Cardiac muscle cell (in vitro differentiated cells and primary cell): ENCODE data around the gene TAOK3. TPM values are rescaled to one million over a fixed set of nuclear protein-coding genes. Genes with fewer than 3 reads are reported as not detected.
A peak's percentile ranks its signal among the peaks of the same experiment; 100 is the strongest.

ENCODE experiments used
- DNase-seq, 2 donors: peaks; one replicate each; pipeline versions ENCODE4 v3.0.0 to v3.0.0-alpha.2; 2010 to 2017; ENCODE audit warnings: low read depth in 1 of 2, low spot score in 1 of 2
- H3K27ac ChIP-seq: fragments of 200-600 bp; sonication (generic); 2 replicates; pipeline ENCODE4 v1.5.1; 2016
- H3K27me3 ChIP-seq: fragments of 200-600 bp; sonication (generic); 2 replicates; pipeline ENCODE4 v1.6.0; 2016; ENCODE audit warnings: control low read depth
- H3K36me3 ChIP-seq: fragments of 200-600 bp; sonication (generic); 2 replicates; pipeline ENCODE4 v1.5.1; 2016; ENCODE audit warnings: control low read depth
- H3K4me1 ChIP-seq: fragments of 200-600 bp; sonication (generic); 2 replicates; pipeline ENCODE4 v1.8.1; 2017; ENCODE audit warnings: low read depth, mild to moderate bottlenecking, mixed run types
- H3K4me3 ChIP-seq: fragments of 200-600 bp; sonication (generic); 2 replicates; pipeline ENCODE4 v1.5.1; 2016; ENCODE audit warnings: mild to moderate bottlenecking
- H3K9me3 ChIP-seq: fragments of 200-600 bp; sonication (generic); 2 replicates; pipeline ENCODE4 v1.5.1; 2017; ENCODE audit warnings: low read depth, mild to moderate bottlenecking, control low read depth
- CTCF ChIP-seq: IDR thresholded peaks from 2 replicates; pipeline ENCODE4 v1.5.1; 2012; ENCODE audit warnings: low read depth, mild to moderate bottlenecking, low read length
- polyA plus RNA-seq: library from polyadenylated mRNA; unstranded; fragments of >200 nt; fragmentation: Nextera tagmentation; extraction: Ambion mirVana; gene quantifications from 2 replicates; pipeline ENCODE4 v1.2.1, GENCODE V29; 2016
- total RNA-seq: library from RNA; depleted of rRNA; stranded (reverse); fragments of >200 nt; gene quantifications from 2 replicates; pipeline ENCODE4 v1.2.3, GENCODE V29; 2016

The TAOK3 gene
- total and polyA plus RNA-seq, 2 experiments from 2014 or later = 10.5 to 13.9 TPM

GRCh38 chr12:118164798-118165486 lies 207.8 kb downstream of the TAOK3 start:
- DNase-seq = peak; percentile 32 to 53
- H3K4me3 ChIP-seq = no peak overlapping the region
- TF ChIP-seq CTCF = peak; percentile 67
- no peaks in the 10 kb centered on the region for H3K27me3 ChIP-seq
- no peak overlapping the region for H3K27ac ChIP-seq
- no peaks in the 10 kb centered on the region for H3K9me3 ChIP-seq
- peaks cover 11% of the 10 kb centered on the region for H3K36me3 ChIP-seq
- H3K4me1 ChIP-seq = no peaks in the 10 kb centered on the region

GRCh38 chr12:118160536-118160935 lies 212.2 kb downstream of the TAOK3 start:
- Histone ChIP-seq H3K27me3 (no peaks in the 10 kb centered on the region), H3K36me3 (peaks cover 13% of the 10 kb centered on the region), H3K27ac (no peak overlapping the region), H3K9me3 (no peaks in the 10 kb centered on the region), H3K4me3 (no peak overlapping the region), H3K4me1 (no peaks in the 10 kb centered on the region)
- DNase-seq = no peak
- no peak for TF ChIP-seq CTCF

- no peaks in the 10 kb centered on the region for H3K9me3 ChIP-seq
- H3K27ac ChIP-seq = no peak overlapping the region
- H3K4me3 ChIP-seq = no peak overlapping the region
- no peak for TF ChIP-seq CTCF
- no peaks in the 10 kb centered on the region for H3K36me3 ChIP-seq
- DNase-seq = no peak
- H3K27me3 ChIP-seq = no peaks in the 10 kb centered on the region
- H3K4me1 ChIP-seq = peaks cover 13% of the 10 kb centered on the region
These were observed 221.0 kb downstream of the TAOK3 start for GRCh38 chr12:118151755-118152154.

- DNase-seq = no peak
- H3K36me3 ChIP-seq = no peaks in the 10 kb centered on the region
- no peak overlapping the region for H3K4me3 ChIP-seq
- no peaks in the 10 kb centered on the region for H3K27me3 ChIP-seq
- no peaks in the 10 kb centered on the region for H3K9me3 ChIP-seq
- H3K27ac ChIP-seq = no peak overlapping the region
- H3K4me1 ChIP-seq = peaks cover 13% of the 10 kb centered on the region
- no peak for TF ChIP-seq CTCF
These were observed 222.1 kb downstream of the TAOK3 start for GRCh38 chr12:118150625-118151024.

GRCh38 chr12:118148287-118148686 lies 224.4 kb downstream of the TAOK3 start:
- TF ChIP-seq CTCF = no peak
- Histone ChIP-seq H3K4me1 (peaks cover 5% of the 10 kb centered on the region), H3K27me3 (no peaks in the 10 kb centered on the region), H3K9me3 (no peaks in the 10 kb centered on the region), H3K36me3 (peaks cover 6% of the 10 kb centered on the region), H3K27ac (peak overlapping the region; percentile 61), H3K4me3 (no peak overlapping the region)
- DNase-seq = no peak

- TF ChIP-seq CTCF = no peak
- Histone ChIP-seq H3K4me3 (no peak overlapping the region), H3K36me3 (peaks cover 21% of the 10 kb centered on the region), H3K9me3 (no peaks in the 10 kb centered on the region), H3K4me1 (peaks cover 5% of the 10 kb centered on the region), H3K27me3 (no peaks in the 10 kb centered on the region), H3K27ac (no peak overlapping the region)
- DNase-seq = no peak
These were observed 226.9 kb downstream of the TAOK3 start for GRCh38 chr12:118145798-118146156.
